Measurements from ENCODE around the gene TPM4. TPM values are rescaled to one million over a fixed set of nuclear protein-coding genes. Genes with fewer than 3 reads are reported as not detected.
A peak's percentile ranks its signal among the peaks of the same experiment; 100 is the strongest.
"Not testable (repeated sequence)": the region's sequence is repeated elsewhere in the genome, so short reads cannot be mapped to it uniquely, and the experiment has no call there.

The TPM4 gene
- polyA plus RNA-seq = 100 to 1,000 TPM; 350 to 439 TPM

GRCh38 chr19:16076154-16076957, at the start of gene TPM4:
Gene TPM4, plus strand, starts transcription at chr19:16076495. Its CDS starts 71 bp downstream, at chr19:16076566.
- H3K4me3 ChIP-seq (ENCODE audit: low read depth in 1 of 2, low read length in 2 of 2) = peak within 1 kb of the TSS; percentile 81 to 88
- H3K27ac ChIP-seq (ENCODE audit: low read depth in 2 of 2, low read length in 1 of 2) = peak within 1 kb of the TSS; percentile 97 to 98
- no peaks in the 10 kb centered on the region for H3K9me3 ChIP-seq (ENCODE audit: control insufficient read depth in 2 of 2, insufficient read depth in 1 of 2, low read depth in 1 of 2, low read length in 1 of 2)
- peaks cover 2 to 7% of the 10 kb centered on the region in 2 donors for H3K36me3 ChIP-seq (ENCODE audit: control insufficient read depth in 2 of 2, insufficient read depth in 2 of 2, low read length in 1 of 2)
- peaks cover 0 to 6% of the 10 kb centered on the region in 2 donors for H3K4me1 ChIP-seq (ENCODE audit: control insufficient read depth in 2 of 2, insufficient read depth in 2 of 2, low read length in 1 of 2)
- H3K27me3 ChIP-seq (ENCODE audit: control insufficient read depth in 1 of 2, insufficient read depth in 2 of 2, low read length in 2 of 2) = no peaks in the 10 kb centered on the region
- WGBS, 2 donors = 1% methylated on average over 89 to 101 of the region's 101 CpGs

- Histone ChIP-seq H3K4me3 (ENCODE audit: low read depth in 1 of 2, low read length in 2 of 2) (no peak overlapping the region), H3K36me3 (ENCODE audit: control insufficient read depth in 2 of 2, insufficient read depth in 2 of 2, low read length in 1 of 2) (no peaks in the 10 kb centered on the region), H3K4me1 (ENCODE audit: control insufficient read depth in 2 of 2, insufficient read depth in 2 of 2, low read length in 1 of 2) (no peaks in the 10 kb centered on the region), H3K27ac (ENCODE audit: low read depth in 2 of 2, low read length in 1 of 2) (no peak overlapping the region), H3K27me3 (ENCODE audit: control insufficient read depth in 1 of 2, insufficient read depth in 2 of 2, low read length in 2 of 2) (no peaks in the 10 kb centered on the region), H3K9me3 (ENCODE audit: control insufficient read depth in 2 of 2, insufficient read depth in 1 of 2, low read depth in 1 of 2, low read length in 1 of 2) (no peaks in the 10 kb centered on the region)
- WGBS, 2 donors = 80 to 82% methylated on average over 7 of the region's 7 CpGs
Observed at GRCh38 chr19:16026756-16027155, 49.5 kb upstream of the TPM4 start.

GRCh38 chr19:16027528-16027927, 48.8 kb upstream of the TPM4 start:
- no peaks in the 10 kb centered on the region for H3K27me3 ChIP-seq (ENCODE audit: control insufficient read depth in 1 of 2, insufficient read depth in 2 of 2, low read length in 2 of 2)
- H3K36me3 ChIP-seq (ENCODE audit: control insufficient read depth in 2 of 2, insufficient read depth in 2 of 2, low read length in 1 of 2) = no peaks in the 10 kb centered on the region
- H3K4me1 ChIP-seq (ENCODE audit: control insufficient read depth in 2 of 2, insufficient read depth in 2 of 2, low read length in 1 of 2) = no peaks in the 10 kb centered on the region
- no peaks in the 10 kb centered on the region for H3K9me3 ChIP-seq (ENCODE audit: control insufficient read depth in 2 of 2, insufficient read depth in 1 of 2, low read depth in 1 of 2, low read length in 1 of 2)
- H3K27ac ChIP-seq (ENCODE audit: low read depth in 2 of 2, low read length in 1 of 2) = no peak overlapping the region
- no peak overlapping the region for H3K4me3 ChIP-seq (ENCODE audit: low read depth in 1 of 2, low read length in 2 of 2)
- WGBS, 2 donors = 43 to 48% methylated on average over 6 of the region's 6 CpGs

GRCh38 chr19:16030155-16030554, 46.1 kb upstream of the TPM4 start:
- not testable (repeated sequence) for H3K4me3 ChIP-seq (ENCODE audit: low read depth in 1 of 2, low read length in 2 of 2); H3K27me3 ChIP-seq (ENCODE audit: control insufficient read depth in 1 of 2, insufficient read depth in 2 of 2, low read length in 2 of 2); H3K36me3 ChIP-seq (ENCODE audit: control insufficient read depth in 2 of 2, insufficient read depth in 2 of 2, low read length in 1 of 2); H3K9me3 ChIP-seq (ENCODE audit: control insufficient read depth in 2 of 2, insufficient read depth in 1 of 2, low read depth in 1 of 2, low read length in 1 of 2); H3K4me1 ChIP-seq (ENCODE audit: control insufficient read depth in 2 of 2, insufficient read depth in 2 of 2, low read length in 1 of 2); H3K27ac ChIP-seq (ENCODE audit: low read depth in 2 of 2, low read length in 1 of 2)
- WGBS, 2 donors = 88 to 89% methylated on average over 12 of the region's 12 CpGs

- Histone ChIP-seq H3K4me1 (ENCODE audit: control insufficient read depth in 2 of 2, insufficient read depth in 2 of 2, low read length in 1 of 2) (no peaks in the 10 kb centered on the region), H3K4me3 (ENCODE audit: low read depth in 1 of 2, low read length in 2 of 2) (no peak overlapping the region), H3K36me3 (ENCODE audit: control insufficient read depth in 2 of 2, insufficient read depth in 2 of 2, low read length in 1 of 2) (no peaks in the 10 kb centered on the region), H3K27ac (ENCODE audit: low read depth in 2 of 2, low read length in 1 of 2) (no peak overlapping the region), H3K27me3 (ENCODE audit: control insufficient read depth in 1 of 2, insufficient read depth in 2 of 2, low read length in 2 of 2) (no peaks in the 10 kb centered on the region), H3K9me3 (ENCODE audit: control insufficient read depth in 2 of 2, insufficient read depth in 1 of 2, low read depth in 1 of 2, low read length in 1 of 2) (no peaks in the 10 kb centered on the region)
- 88 to 91% methylated on average over 13 of the region's 13 CpGs for WGBS, 2 donors
Observed at GRCh38 chr19:16030964-16031871, 45.1 kb upstream of the TPM4 start.

GRCh38 chr19:16031872-16032200, 44.5 kb upstream of the TPM4 start:
- H3K27me3 ChIP-seq (ENCODE audit: control insufficient read depth in 1 of 2, insufficient read depth in 2 of 2, low read length in 2 of 2) = no peaks in the 10 kb centered on the region
- H3K4me3 ChIP-seq (ENCODE audit: low read depth in 1 of 2, low read length in 2 of 2) = no peak overlapping the region
- H3K4me1 ChIP-seq (ENCODE audit: control insufficient read depth in 2 of 2, insufficient read depth in 2 of 2, low read length in 1 of 2) = no peaks in the 10 kb centered on the region
- no peaks in the 10 kb centered on the region for H3K36me3 ChIP-seq (ENCODE audit: control insufficient read depth in 2 of 2, insufficient read depth in 2 of 2, low read length in 1 of 2)
- no peak overlapping the region for H3K27ac ChIP-seq (ENCODE audit: low read depth in 2 of 2, low read length in 1 of 2)
- H3K9me3 ChIP-seq (ENCODE audit: control insufficient read depth in 2 of 2, insufficient read depth in 1 of 2, low read depth in 1 of 2, low read length in 1 of 2) = no peaks in the 10 kb centered on the region
- WGBS, 2 donors = 96 to 97% methylated on average over 8 of the region's 8 CpGs

GRCh38 chr19:16032509-16033135, 43.7 kb upstream of the TPM4 start:
- H3K4me1 ChIP-seq (ENCODE audit: control insufficient read depth in 2 of 2, insufficient read depth in 2 of 2, low read length in 1 of 2) = no peaks in the 10 kb centered on the region
- H3K27me3 ChIP-seq (ENCODE audit: control insufficient read depth in 1 of 2, insufficient read depth in 2 of 2, low read length in 2 of 2) = no peaks in the 10 kb centered on the region
- no peaks in the 10 kb centered on the region for H3K36me3 ChIP-seq (ENCODE audit: control insufficient read depth in 2 of 2, insufficient read depth in 2 of 2, low read length in 1 of 2)
- H3K4me3 ChIP-seq (ENCODE audit: low read depth in 1 of 2, low read length in 2 of 2) = no peak overlapping the region
- H3K9me3 ChIP-seq (ENCODE audit: control insufficient read depth in 2 of 2, insufficient read depth in 1 of 2, low read depth in 1 of 2, low read length in 1 of 2) = no peaks in the 10 kb centered on the region
- WGBS, 2 donors = 95 to 96% methylated on average over 3 of the region's 3 CpGs
- no peak overlapping the region for H3K27ac ChIP-seq (ENCODE audit: low read depth in 2 of 2, low read length in 1 of 2)

GRCh38 chr19:16033136-16033530, 43.2 kb upstream of the TPM4 start:
- Histone ChIP-seq H3K36me3 (ENCODE audit: control insufficient read depth in 2 of 2, insufficient read depth in 2 of 2, low read length in 1 of 2) (no peaks in the 10 kb centered on the region), H3K4me1 (ENCODE audit: control insufficient read depth in 2 of 2, insufficient read depth in 2 of 2, low read length in 1 of 2) (no peaks in the 10 kb centered on the region), H3K27me3 (ENCODE audit: control insufficient read depth in 1 of 2, insufficient read depth in 2 of 2, low read length in 2 of 2) (no peaks in the 10 kb centered on the region), H3K27ac (ENCODE audit: low read depth in 2 of 2, low read length in 1 of 2) (no peak overlapping the region), H3K9me3 (ENCODE audit: control insufficient read depth in 2 of 2, insufficient read depth in 1 of 2, low read depth in 1 of 2, low read length in 1 of 2) (no peaks in the 10 kb centered on the region), H3K4me3 (ENCODE audit: low read depth in 1 of 2, low read length in 2 of 2) (no peak overlapping the region)
- WGBS, 2 donors = 91 to 92% methylated on average over 3 of the region's 3 CpGs

- no peaks in the 10 kb centered on the region for H3K36me3 ChIP-seq (ENCODE audit: control insufficient read depth in 2 of 2, insufficient read depth in 2 of 2, low read length in 1 of 2)
- H3K9me3 ChIP-seq (ENCODE audit: control insufficient read depth in 2 of 2, insufficient read depth in 1 of 2, low read depth in 1 of 2, low read length in 1 of 2) = no peaks in the 10 kb centered on the region
- H3K27me3 ChIP-seq (ENCODE audit: control insufficient read depth in 1 of 2, insufficient read depth in 2 of 2, low read length in 2 of 2) = no peaks in the 10 kb centered on the region
- no peaks in the 10 kb centered on the region for H3K4me1 ChIP-seq (ENCODE audit: control insufficient read depth in 2 of 2, insufficient read depth in 2 of 2, low read length in 1 of 2)
- no peak overlapping the region for H3K4me3 ChIP-seq (ENCODE audit: low read depth in 1 of 2, low read length in 2 of 2)
- H3K27ac ChIP-seq (ENCODE audit: low read depth in 2 of 2, low read length in 1 of 2) = no peak overlapping the region
- 67 to 70% methylated on average over 2 of the region's 2 CpGs for WGBS, 2 donors
Observed at GRCh38 chr19:16033721-16034120, 42.6 kb upstream of the TPM4 start.

Measured in esophagus (tissue), 2 donors.